A549 treated with AZD9567 at 1 μM for 4 hours (cell line): ENCODE results near the gene ASMT. TPM values are rescaled to one million over a fixed set of nuclear protein-coding genes. Genes with fewer than 3 reads are reported as not detected.

ENCODE experiments used
- total RNA-seq: library from RNA; stranded (reverse); fragments of 200-300 nt; extraction: Qiagen RNA extraction; gene quantifications from 5 replicates; pipeline ENCODE4 v1.2.3, GENCODE V29; 2022; ENCODE audit not compliant: insufficient read depth

Gene ASMT, protein sequence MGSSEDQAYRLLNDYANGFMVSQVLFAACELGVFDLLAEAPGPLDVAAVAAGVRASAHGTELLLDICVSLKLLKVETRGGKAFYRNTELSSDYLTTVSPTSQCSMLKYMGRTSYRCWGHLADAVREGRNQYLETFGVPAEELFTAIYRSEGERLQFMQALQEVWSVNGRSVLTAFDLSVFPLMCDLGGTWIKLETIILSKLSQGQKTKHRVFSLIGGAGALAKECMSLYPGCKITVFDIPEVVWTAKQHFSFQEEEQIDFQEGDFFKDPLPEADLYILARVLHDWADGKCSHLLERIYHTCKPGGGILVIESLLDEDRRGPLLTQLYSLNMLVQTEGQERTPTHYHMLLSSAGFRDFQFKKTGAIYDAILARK
- 0.17 to 0.48 TPM (median 0.35 TPM) in 4 of 5 replicates, not detected in the other for total RNA-seq

DNA sequence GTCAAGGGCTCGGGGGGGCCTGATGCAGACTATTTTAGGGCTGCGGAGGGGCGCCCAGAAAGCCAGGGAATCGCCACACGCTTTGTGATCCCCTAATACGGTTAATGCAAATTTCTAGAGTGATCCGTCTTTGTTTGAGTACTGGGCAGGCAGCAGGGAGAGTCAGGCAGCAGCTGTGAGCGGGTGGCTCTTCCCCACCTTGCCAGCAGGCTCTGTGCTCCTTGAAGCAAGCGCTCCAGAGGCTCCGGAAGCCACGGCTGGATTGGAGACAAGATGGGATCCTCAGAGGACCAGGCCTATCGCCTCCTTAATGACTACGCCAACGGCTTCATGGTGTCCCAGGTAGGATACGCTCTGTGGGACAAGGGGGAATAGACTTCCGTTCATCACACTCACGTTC, at the start of gene ASMT:
Gene ASMT (plus strand): TSS at position 133 of the 400 bp plus-strand sequence. CDS start 141 bp downstream, at position 274.

DNA sequence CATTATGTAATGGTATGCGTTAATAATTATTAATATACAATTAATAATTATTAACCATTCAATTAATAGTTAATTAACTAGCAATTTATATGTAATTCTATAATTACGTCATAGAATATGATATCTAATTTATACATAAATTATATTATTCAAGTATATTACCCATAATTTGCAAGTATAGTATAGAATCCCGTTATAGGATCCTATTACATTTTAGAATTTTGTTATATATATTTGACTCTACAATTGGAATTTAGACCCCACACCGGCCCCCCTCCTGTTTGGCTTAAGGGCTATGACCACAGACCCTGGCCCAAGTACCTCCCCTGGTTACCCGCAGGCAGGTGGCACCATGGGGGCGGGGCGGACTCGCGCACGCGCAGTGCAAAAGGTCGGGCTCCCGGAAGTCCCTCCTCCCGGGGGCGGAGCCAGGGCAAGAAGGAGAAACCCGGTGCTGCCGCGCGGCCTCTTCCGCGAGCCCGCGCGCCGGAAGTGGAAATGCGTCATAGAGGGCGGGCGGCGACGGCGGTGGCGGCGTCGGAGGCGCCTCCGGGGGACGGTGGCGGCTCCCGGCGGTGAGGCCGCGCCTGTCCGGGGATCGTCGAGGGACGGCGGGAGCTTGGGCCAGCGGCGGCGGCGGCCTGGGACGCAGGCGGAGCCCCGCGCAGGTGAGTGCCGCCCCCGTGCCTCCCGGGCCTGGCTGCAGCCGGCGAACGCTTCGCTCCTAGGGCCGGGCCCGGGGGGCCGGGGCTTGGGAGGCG, 23.6 kb upstream of the ASMT start, which contains the start of gene AKAP17A:
Gene AKAP17A (plus strand): TSS at position 503 of the 761 bp plus-strand sequence. CDS start 1,859 bp downstream, outside the sequence.

Other genes starting within 250 kb of the ASMT start
- 387 to 480 TPM (median 468 TPM) in 5 replicates for gene SLC25A6, start 222.9 kb upstream of the ASMT start, total RNA-seq
- 13.5 to 23.6 TPM (median 20.9 TPM) in 5 replicates for gene ASMTL, start 162.2 kb upstream of the ASMT start, total RNA-seq
- gene P2RY8, start 77.9 kb upstream of the ASMT start, total RNA-seq, result 0.01 to 0.03 TPM in 2 of 5 replicates, not detected in the others
- gene AKAP17A, start 23.5 kb upstream of the ASMT start, total RNA-seq, result 28.4 to 39.0 TPM (median 38.1 TPM) in 5 replicates